ENCODE data around the gene ADGRA3.

The ADGRA3 gene

GRCh38 chr4:22512306-22512705 is 3.6 kb downstream of the ADGRA3 start:
- no peak for DNase-seq

- DNase-seq = no peak
Measured at GRCh38 chr4:22510750-22511149, 5.1 kb downstream of the ADGRA3 start.

- no peak for DNase-seq
Measured at GRCh38 chr4:22508376-22508775, 7.5 kb downstream of the ADGRA3 start.

GRCh38 chr4:22504922-22505321 is 10.9 kb downstream of the ADGRA3 start:
- DNase-seq = no peak

GRCh38 chr4:22504447-22504846 is 11.4 kb downstream of the ADGRA3 start:
- no peak for DNase-seq

GRCh38 chr4:22502895-22503814 is 12.7 kb downstream of the ADGRA3 start:
- DNase-seq = no peak

GRCh38 chr4:22501715-22502095 is 14.2 kb downstream of the ADGRA3 start:
- no peak for DNase-seq

GRCh38 chr4:22500831-22501714 is 14.8 kb downstream of the ADGRA3 start:
- no peak for DNase-seq

- DNase-seq = no peak
Measured at GRCh38 chr4:22500128-22500611, 15.7 kb downstream of the ADGRA3 start.

GRCh38 chr4:22498866-22499265 is 17.0 kb downstream of the ADGRA3 start:
- DNase-seq = no peak

- DNase-seq = no peak
Measured at GRCh38 chr4:22496165-22496813, 19.6 kb downstream of the ADGRA3 start.

GRCh38 chr4:22493523-22493922 is 22.3 kb downstream of the ADGRA3 start:
- DNase-seq = no peak

- no peak for DNase-seq
Measured at GRCh38 chr4:22492987-22493386, 22.9 kb downstream of the ADGRA3 start.

- DNase-seq = no peak
Measured at GRCh38 chr4:22491939-22492338, 23.9 kb downstream of the ADGRA3 start.

GRCh38 chr4:22490718-22491315 is 25.0 kb downstream of the ADGRA3 start:
- DNase-seq = no peak

GRCh38 chr4:22488106-22488505 is 27.8 kb downstream of the ADGRA3 start:
- DNase-seq = no peak

- DNase-seq = no peak
Measured at GRCh38 chr4:22487328-22487727, 28.5 kb downstream of the ADGRA3 start.

GRCh38 chr4:22486276-22486675 is 29.6 kb downstream of the ADGRA3 start:
- no peak for DNase-seq

GRCh38 chr4:22485737-22486136 is 30.1 kb downstream of the ADGRA3 start:
- no peak for DNase-seq

GRCh38 chr4:22483551-22483981 is 32.3 kb downstream of the ADGRA3 start:
- DNase-seq = no peak

- DNase-seq = no peak
Measured at GRCh38 chr4:22482250-22483127, 33.4 kb downstream of the ADGRA3 start.

Data from activated CD4-positive, alpha-beta T cell treated with anti-CD3 and anti-CD28 coated beads for 1 hour (primary cell).